D721Med (cell line): Measurements from ENCODE around the gene ZNF234.
"Not testable (repeated sequence)": the region's sequence is repeated elsewhere in the genome, so short reads cannot be mapped to it uniquely, and the experiment has no call there.

Experiments
- DNase-seq: peaks from one replicate; pipeline ENCODE4 v3.0.0; 2011; ENCODE audit warnings: low spot score; ENCODE audit not compliant: insufficient read length
- FAIRE-seq: peaks from 2 replicates; lab custom pipeline; 2011; peaks lifted over from hg19 to GRCh38; lab: Jason Lieb, UNC
- TF ChIP-seq, protein P1 (sequence below): IDR thresholded peaks from 2 replicates; pipeline ENCODE4 v1.5.1; 2012; ENCODE audit warnings: mild to moderate bottlenecking, control low read depth; ENCODE audit not compliant: insufficient read depth; ENCODE audit errors: missing control alignments

The ZNF234 gene

DNA sequence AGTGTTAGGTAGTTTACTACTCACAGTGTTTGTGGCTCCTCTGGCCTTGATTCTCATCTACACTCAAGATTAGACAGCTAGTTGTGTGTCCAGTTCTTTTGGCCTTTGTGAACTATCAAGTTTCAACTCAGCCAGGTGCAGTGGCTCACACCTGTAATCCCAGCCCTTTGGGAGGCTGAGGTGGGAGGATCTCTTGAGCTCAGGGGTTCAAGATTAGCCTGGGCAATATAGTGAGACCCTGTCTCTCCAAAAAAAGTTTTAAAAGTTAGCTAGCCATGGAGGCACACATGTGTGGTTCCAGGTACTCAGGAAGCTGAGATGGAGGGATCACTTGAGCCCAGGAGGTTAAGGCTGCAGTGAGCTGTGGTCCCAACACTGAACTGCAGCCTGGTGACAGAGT is 39.6 kb downstream of the ZNF234 start:
- TF ChIP-seq, protein P1, sequence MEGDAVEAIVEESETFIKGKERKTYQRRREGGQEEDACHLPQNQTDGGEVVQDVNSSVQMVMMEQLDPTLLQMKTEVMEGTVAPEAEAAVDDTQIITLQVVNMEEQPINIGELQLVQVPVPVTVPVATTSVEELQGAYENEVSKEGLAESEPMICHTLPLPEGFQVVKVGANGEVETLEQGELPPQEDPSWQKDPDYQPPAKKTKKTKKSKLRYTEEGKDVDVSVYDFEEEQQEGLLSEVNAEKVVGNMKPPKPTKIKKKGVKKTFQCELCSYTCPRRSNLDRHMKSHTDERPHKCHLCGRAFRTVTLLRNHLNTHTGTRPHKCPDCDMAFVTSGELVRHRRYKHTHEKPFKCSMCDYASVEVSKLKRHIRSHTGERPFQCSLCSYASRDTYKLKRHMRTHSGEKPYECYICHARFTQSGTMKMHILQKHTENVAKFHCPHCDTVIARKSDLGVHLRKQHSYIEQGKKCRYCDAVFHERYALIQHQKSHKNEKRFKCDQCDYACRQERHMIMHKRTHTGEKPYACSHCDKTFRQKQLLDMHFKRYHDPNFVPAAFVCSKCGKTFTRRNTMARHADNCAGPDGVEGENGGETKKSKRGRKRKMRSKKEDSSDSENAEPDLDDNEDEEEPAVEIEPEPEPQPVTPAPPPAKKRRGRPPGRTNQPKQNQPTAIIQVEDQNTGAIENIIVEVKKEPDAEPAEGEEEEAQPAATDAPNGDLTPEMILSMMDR: no peak
- FAIRE-seq (no peak), DNase-seq (no peak)

DNA sequence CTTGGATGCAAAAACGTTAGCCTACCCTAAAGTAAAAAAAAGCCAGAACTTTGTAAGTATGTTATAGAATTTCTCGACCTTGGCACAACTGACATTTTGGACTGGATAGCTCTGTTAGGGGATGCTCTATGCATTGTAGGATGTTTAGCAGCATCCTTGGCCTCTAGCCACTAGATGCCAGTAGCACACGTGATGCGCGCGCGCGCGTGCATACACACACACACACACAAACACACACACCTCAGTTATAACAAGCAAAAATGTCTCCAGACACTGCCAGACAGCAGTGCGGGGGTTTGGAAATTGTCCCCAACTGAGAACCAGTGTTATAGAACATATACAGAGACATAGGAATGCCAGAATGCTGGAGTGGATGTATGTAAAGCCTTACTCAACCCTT is 40.8 kb downstream of the ZNF234 start:
- TF ChIP-seq, protein P1: no peak
- no peak for DNase-seq
- no peak for FAIRE-seq

DNA sequence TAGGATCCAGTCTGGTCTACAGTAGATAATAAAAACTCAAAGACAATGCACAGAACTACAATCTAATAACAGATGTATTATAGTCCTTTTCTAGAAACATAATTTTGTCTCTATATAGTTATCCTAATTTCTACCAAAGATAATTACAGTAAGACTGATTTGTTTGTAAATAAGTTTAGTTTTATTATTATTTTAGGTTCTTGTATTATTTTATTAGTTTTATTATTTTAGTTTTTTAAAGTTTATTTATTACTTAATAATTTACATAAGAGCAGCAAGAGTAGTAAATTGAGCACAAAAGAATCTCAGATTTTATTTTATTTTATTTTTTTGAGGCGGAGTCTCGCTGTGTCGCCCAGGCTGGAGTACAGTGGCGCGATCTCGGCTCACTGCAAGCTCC is 48.7 kb downstream of the ZNF234 start:
- FAIRE-seq: no peak
- TF ChIP-seq, protein P1: no peak
- no peak for DNase-seq

DNA sequence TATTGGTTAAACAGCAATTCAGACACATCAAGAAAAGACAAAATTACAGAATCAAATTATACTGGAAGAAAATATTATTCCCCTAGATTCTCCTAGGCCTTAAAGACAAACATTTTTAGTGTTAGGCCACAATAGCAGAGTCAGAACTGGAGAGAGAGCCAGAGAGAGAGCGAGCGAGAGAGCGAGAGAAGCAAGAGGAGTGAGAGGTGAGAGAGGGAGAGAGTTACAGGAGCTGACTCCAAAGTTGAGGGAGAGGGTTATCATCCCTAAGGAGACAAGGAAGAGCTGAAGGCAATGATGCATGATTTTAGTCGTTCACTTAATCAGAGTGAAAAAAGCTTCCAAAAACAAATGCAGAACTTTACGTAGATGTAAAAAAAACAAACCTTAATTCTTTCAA is 50.8 kb downstream of the ZNF234 start:
- FAIRE-seq (no peak), DNase-seq (no peak)
- TF ChIP-seq, protein P1: no peak

DNA sequence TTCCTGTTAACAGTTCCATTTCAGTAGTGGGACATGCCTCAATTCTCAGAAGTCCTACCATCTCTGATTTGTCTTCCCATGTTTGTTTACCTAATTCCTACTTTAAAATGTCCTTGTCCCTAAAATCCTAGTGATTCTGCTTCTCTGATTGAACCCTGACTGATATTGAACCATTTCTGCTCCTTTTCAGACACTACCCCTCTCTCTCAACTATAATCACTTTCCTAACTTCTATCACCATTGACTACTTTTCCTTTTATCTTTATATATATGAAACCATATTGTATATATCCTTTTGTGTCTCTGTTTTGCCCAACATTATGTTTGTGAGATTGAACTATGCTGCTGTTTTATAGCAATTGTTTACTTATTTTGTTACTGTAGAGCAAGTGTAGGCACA is 55.4 kb downstream of the ZNF234 start:
- TF ChIP-seq, protein P1: no peak
- FAIRE-seq (no peak), DNase-seq (no peak)

DNA sequence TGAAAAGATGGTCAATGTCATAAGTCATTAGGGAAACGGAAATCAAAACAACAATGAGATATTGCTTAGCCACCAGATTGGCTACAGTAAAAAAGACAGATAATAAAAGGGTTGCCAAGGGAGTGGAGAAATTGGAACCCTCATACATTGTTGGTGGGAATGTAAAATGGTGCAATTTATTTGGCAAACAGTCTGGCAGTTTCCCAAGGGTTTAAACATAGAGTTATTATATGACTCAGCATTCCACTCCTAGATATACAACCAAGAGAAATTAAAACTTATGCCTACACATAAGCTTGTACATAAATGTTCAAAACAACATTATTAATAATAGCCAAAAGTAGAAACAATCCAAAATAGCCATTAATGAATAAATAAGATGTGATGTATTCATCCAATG is 61.1 kb downstream of the ZNF234 start:
- FAIRE-seq: no peak
- TF ChIP-seq, protein P1: no peak
- DNase-seq: no peak

DNA sequence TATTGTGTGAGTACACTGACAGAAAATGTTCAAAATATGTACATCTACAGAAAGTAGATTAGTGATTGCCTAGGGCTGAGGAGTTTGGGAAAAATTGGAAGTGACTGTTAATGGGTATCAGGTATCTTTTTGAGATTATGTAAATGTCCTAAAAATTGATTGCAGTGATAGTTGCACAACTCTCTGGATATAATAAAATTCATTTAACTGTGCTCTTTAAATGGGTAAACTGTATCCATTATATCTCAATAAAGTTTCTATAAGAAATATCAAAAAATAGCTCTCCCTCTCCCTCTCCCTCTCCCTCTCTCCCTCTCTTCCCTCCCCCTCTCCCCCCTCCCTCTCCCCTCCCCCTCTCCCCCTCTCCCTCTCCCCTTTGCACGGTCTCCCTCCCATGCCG is 61.6 kb downstream of the ZNF234 start:
- TF ChIP-seq, protein P1: no peak
- DNase-seq (no peak), FAIRE-seq (no peak)

DNA sequence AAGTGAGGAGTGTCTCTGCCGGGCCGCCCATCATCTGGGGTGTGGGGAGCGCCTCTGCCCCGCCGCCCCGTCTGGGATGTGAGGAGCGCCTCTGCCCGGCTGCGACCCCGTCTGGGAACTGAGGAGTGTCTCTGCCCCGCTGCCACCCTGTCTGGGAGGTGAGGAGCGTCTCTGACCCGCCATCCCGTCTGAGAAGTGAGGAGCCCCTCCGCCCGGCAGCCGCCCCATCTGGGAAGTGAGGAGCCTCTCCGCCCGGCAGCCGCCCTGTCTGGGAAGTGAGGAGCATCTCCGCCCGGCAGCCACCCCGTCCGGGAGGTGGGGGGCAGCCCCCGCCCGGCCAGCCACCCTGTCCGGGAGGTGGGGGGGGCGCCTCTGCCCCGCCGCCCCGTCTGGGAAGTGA is 62.5 kb downstream of the ZNF234 start:
- not testable (repeated sequence) for FAIRE-seq, DNase-seq
